IPS DF 6.9 (cell line): Measurements from ENCODE around the gene HBG2.
"Not testable (repeated sequence)": the region's sequence is repeated elsewhere in the genome, so short reads cannot be mapped to it uniquely, and the experiment has no call there.

Source experiments
- DNase-seq: peaks from one replicate; pipeline ENCODE4 v3.0.0-alpha.2; 2013; ENCODE audit warnings: low read depth, low spot score
- H3K27ac ChIP-seq: one replicate; pipeline ENCODE4 v1.5.1; 2013; ENCODE audit warnings: low read length, control low read depth
- H3K27me3 ChIP-seq: 2 replicates; pipeline ENCODE4 v1.6.1; 2013; ENCODE audit warnings: mild to moderate bottlenecking, low read length; ENCODE audit not compliant: control insufficient read depth, insufficient read depth
- H3K36me3 ChIP-seq: 2 replicates; pipeline ENCODE4 v1.6.1; 2013; ENCODE audit warnings: low read length; ENCODE audit not compliant: control insufficient read depth, insufficient read depth
- H3K4me1 ChIP-seq: 2 replicates; pipeline ENCODE4 v1.6.1; 2013; ENCODE audit warnings: low read length; ENCODE audit not compliant: control insufficient read depth, insufficient read depth
- H3K4me3 ChIP-seq: 2 replicates; pipeline ENCODE4 v1.5.1; 2013; ENCODE audit warnings: mild to moderate bottlenecking, low read length
- H3K9me3 ChIP-seq: 2 replicates; pipeline ENCODE4 v1.6.1; 2013; ENCODE audit warnings: low read length, inconsistent platforms; ENCODE audit not compliant: control insufficient read depth, insufficient read depth
- WGBS: extraction: QIAGEN DNeasy Blood & Tissue Kit; methylation state at CpG from one replicate; pipeline ENCODE4 v1.1.7; 2013; ENCODE audit warnings: mixed read lengths, missing lambda C conversion rate; ENCODE audit not compliant: insufficient read length, insufficient coverage; 5-methylcytosine and 5-hydroxymethylcytosine counted together

Gene HBG2

GRCh38 chr11:5267033-5267563 lies 12.5 kb upstream of the HBG2 start:
- H3K36me3 ChIP-seq, result no peaks in the 10 kb centered on the region
- no peak overlapping the region for H3K27ac ChIP-seq
- DNase-seq, result no peak
- H3K4me1 ChIP-seq, result no peaks in the 10 kb centered on the region
- H3K27me3 ChIP-seq, result no peaks in the 10 kb centered on the region
- WGBS, result no CpG with 5 or more reads among the region's 2 CpGs
- no peaks in the 10 kb centered on the region for H3K9me3 ChIP-seq
- H3K4me3 ChIP-seq, result no peak overlapping the region

DNA sequence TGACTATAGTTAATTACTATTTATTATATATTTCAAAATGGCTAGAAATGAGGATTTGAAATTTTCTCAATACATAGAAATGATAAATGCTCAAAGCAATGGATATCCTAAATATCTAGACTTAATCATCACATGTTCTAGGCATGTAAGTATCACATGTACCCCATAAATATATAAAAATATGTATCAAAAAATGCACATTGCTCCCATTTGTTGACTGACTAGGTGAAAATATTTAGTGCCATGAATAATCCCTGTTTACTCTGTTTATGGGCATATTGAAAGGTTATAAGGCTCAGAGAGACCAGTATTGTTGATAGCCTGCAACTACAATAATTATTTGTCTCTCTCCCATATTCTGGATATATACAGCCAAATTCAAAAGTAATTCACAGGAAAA lies 12.0 kb upstream of the HBG2 start:
- Histone ChIP-seq H3K27me3 (no peaks in the 10 kb centered on the region), H3K4me3 (no peak overlapping the region), H3K4me1 (no peaks in the 10 kb centered on the region), H3K36me3 (no peaks in the 10 kb centered on the region), H3K9me3 (no peaks in the 10 kb centered on the region), H3K27ac (no peak overlapping the region)
- DNase-seq, result no peak

- H3K9me3 ChIP-seq, result no peaks in the 10 kb centered on the region
- no peak for DNase-seq
- WGBS, result no CpG with 5 or more reads among the region's 2 CpGs
Observed at GRCh38 chr11:5265832-5266231, 11.3 kb upstream of the HBG2 start.

DNA sequence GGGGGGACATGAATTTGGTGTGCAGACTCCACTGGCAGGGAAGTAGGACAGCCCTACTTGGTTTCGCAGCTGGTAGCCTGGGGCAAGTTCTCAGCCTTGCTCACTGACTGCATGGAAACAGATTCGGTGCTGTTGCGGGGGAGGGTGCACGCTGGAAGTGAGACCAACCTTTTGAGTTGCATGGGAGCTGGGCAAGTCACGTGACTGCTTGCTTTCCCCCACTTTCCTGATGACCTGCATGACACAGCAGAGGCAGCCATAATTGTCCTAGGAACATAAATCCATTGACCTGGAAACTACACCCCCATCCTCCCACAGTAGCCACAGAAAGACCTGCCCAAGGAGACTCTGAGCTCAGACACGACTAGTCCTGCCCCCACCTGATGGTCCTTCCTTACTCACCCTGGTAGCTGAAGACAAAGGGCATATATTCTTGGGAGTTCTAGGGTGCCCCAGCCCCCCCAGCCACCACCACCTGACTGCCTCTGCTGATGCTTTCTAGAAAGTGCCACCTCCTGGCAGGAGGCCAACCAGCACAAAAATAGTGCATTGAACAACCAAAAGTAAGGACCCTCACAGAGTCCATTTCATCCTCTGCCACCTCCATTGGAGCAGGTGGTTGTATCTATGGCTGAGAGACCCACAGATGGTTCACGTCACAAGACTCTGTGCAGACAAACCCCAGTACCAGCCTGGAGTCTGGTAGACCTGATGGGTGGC lies 4.1 kb upstream of the HBG2 start:
- no peaks in the 10 kb centered on the region for H3K27me3 ChIP-seq
- H3K4me3 ChIP-seq, result no peak overlapping the region
- H3K9me3 ChIP-seq, result no peaks in the 10 kb centered on the region
- DNase-seq, result no peak
- no peak overlapping the region for H3K27ac ChIP-seq
- WGBS, result no CpG with 5 or more reads among the region's 7 CpGs
- H3K36me3 ChIP-seq, result no peaks in the 10 kb centered on the region
- peaks cover 5% of the 10 kb centered on the region for H3K4me1 ChIP-seq

More at GRCh38 chr11:5265832-5266231, 11.3 kb upstream of the HBG2 start:
- Histone ChIP-seq H3K27ac (no peak overlapping the region), H3K4me1 (no peaks in the 10 kb centered on the region), H3K27me3 (no peaks in the 10 kb centered on the region), H3K36me3 (no peaks in the 10 kb centered on the region), H3K4me3 (no peak overlapping the region)

DNA sequence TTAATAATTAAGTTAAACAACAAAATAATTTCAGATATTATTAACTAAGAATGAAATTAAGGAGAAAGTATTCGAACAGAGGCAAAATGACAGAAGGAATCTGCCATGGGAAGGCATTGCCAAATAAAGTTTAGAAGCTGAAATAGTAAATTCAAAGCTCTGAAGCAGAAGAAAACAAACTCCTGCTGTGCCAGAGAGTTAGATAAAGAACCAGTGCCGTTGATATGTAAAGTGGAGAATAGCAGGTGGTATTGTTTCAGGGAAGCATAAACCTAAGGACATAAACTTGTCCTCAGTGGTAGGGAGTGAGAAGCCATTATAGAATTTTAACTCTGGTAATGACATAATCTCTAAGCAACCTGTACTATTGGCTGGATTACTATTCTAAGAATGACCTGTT lies 2.7 kb upstream of the HBG2 start:
- peaks cover 5% of the 10 kb centered on the region for H3K4me1 ChIP-seq
- H3K9me3 ChIP-seq, result no peaks in the 10 kb centered on the region
- H3K27me3 ChIP-seq, result no peaks in the 10 kb centered on the region
- no peaks in the 10 kb centered on the region for H3K36me3 ChIP-seq
- no peak overlapping the region for H3K27ac ChIP-seq
- DNase-seq, result peak; percentile 43
- H3K4me3 ChIP-seq, result no peak overlapping the region
- WGBS, result no CpG with 5 or more reads among the region's 2 CpGs

DNA sequence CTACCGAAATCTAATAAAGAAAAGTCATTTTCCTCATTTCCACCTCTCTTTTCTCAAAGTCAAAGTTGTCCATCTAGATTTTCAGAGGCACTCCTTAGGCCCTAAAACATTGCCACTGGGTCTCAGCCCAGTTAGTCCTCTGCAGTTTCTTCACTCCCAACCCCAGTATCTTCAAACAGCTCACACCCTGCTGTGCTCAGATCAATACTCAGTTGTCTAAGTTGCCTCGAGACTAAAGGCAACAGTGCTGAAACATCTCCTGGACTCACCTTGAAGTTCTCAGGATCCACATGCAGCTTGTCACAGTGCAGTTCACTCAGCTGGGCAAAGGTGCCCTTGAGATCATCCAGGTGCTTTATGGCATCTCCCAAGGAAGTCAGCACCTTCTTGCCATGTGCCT lies 558 bp downstream of the HBG2 start:
- H3K4me3 ChIP-seq, result not testable (repeated sequence)

DNA sequence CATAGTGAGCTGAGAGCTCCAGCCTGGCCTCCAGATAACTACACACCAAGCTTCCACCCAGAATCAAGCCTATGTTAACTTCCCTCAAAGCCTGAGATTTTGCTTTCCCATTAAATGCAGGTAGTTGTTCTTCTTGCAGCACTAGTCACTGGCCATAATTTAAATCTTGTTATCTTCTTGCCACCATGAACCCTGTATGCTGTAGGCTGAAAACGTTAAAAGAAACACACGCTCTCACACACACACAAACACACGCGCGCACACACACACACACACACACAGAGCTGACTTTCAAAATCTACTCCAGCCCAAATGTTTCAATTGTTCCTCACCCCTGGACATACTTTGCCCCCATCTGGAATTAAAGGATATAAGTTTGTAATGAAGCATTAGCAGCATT lies 1.1 kb downstream of the HBG2 start:
- DNase-seq, H3K9me3 ChIP-seq: not testable (repeated sequence)
- no CpG with 5 or more reads among the region's 5 CpGs for WGBS

More for the DNA sequence above, 558 bp downstream of the HBG2 start:
- H3K9me3 ChIP-seq, DNase-seq, H3K4me1 ChIP-seq, H3K27me3 ChIP-seq, H3K27ac ChIP-seq, H3K36me3 ChIP-seq: not testable (repeated sequence)
- no CpG with 5 or more reads among the region's 2 CpGs for WGBS

GRCh38 chr11:5252919-5253265 lies 1.7 kb downstream of the HBG2 start:
- Histone ChIP-seq H3K4me3 (no peak overlapping the region), H3K36me3 (no peaks in the 10 kb centered on the region), H3K9me3 (no peaks in the 10 kb centered on the region), H3K27ac (no peak overlapping the region), H3K27me3 (no peaks in the 10 kb centered on the region), H3K4me1 (0 out of 2 replicates have a peak, but pooled peaks cover 1% of the 10 kb centered on the region)
- DNase-seq, result no peak
- WGBS, result no CpG with 5 or more reads among the region's 1 CpG

More for the DNA sequence above, 1.1 kb downstream of the HBG2 start:
- H3K4me3 ChIP-seq, H3K36me3 ChIP-seq, H3K27ac ChIP-seq, H3K4me1 ChIP-seq, H3K27me3 ChIP-seq: not testable (repeated sequence)

- H3K4me1 ChIP-seq, result no peaks in the 10 kb centered on the region
- no peaks in the 10 kb centered on the region for H3K27me3 ChIP-seq
- H3K4me3 ChIP-seq, result no peak overlapping the region
- H3K9me3 ChIP-seq, result no peaks in the 10 kb centered on the region
- WGBS, result no CpG with 5 or more reads among the region's 9 CpGs
- no peak overlapping the region for H3K27ac ChIP-seq
- no peaks in the 10 kb centered on the region for H3K36me3 ChIP-seq
- no peak for DNase-seq
Observed at GRCh38 chr11:5252192-5252918, 2.2 kb downstream of the HBG2 start.

DNA sequence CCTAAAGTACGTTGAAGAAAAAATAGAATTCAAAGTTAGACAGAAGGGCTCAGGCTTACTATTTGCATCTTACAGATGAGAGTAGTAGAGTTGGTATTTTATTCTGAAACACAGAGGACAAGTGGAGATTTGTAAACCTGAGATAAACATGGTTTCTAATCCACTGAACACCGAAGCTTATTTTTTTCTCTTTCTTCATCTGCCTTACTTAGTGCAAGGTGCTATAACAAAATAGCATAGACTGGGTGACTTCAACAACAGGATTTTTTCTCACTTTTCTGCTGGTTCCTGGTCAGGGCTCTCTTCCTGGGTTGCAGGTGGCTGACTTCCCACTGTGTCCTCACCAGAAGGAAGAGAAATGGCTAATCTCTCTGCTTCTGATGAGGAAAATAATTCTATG lies 2.8 kb downstream of the HBG2 start:
- Histone ChIP-seq H3K4me3 (no peak overlapping the region), H3K9me3 (no peaks in the 10 kb centered on the region), H3K36me3 (no peaks in the 10 kb centered on the region), H3K4me1 (no peaks in the 10 kb centered on the region), H3K27ac (no peak overlapping the region), H3K27me3 (no peaks in the 10 kb centered on the region)
- no peak for DNase-seq
- WGBS, result no CpG with 5 or more reads among the region's 2 CpGs
